SK-N-MC (cell line): ENCODE measurements around the gene GPR162.

ENCODE experiments used
- EZH2 ChIP-seq: fragments of 200-600 bp; sonication (generic); IDR thresholded peaks from one replicate; pipeline ENCODE4 v1.6.1; 2017; ENCODE audit warnings: antibody characterized with exemption
- POLR2AphosphoS5 ChIP-seq: IDR thresholded peaks from 2 replicates; pipeline ENCODE4 v1.6.1; 2012; ENCODE audit warnings: mild to moderate bottlenecking, low read depth, low read length, borderline replicate concordance

DNA sequence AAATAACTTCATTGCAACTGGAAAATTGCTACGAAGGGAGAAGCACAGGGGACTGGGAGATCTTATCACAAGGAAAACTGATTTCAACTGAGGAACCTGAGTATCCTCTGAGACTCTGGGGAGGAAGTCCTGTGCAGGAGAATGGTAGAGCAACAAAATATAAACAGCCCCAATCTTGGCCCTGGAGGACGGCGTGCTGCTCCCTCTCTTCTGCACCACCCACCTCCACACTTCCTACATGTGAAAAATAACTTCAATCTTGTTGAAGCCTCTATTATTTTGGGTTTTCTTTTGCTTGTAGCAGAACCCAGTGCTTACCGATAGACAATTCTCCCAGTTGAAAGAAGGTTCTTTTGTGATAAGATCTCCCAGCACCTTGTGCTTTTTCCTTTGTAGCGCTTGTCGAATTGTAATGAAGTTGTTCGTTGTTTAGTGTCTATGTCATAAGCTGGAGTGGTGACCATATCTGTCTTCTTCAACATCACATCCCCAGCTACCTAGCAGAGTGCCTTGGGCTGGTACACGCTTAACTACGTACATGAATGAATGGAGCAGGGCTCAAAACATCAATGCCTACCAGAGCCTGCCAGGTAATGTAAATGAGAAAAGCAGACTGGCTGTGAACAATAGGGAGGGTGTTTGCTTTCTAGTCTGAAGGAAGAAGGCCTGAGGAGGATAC, 35.1 kb upstream of the GPR162 start:
- TF ChIP-seq POLR2AphosphoS5: no peak
- no peak for TF ChIP-seq EZH2
